Cardiac fibroblast (primary cell): ENCODE data around the gene MARCHF6.
"Not testable (repeated sequence)": the region's sequence is repeated elsewhere in the genome, so short reads cannot be mapped to it uniquely, and the experiment has no call there.

Experiments
- DNase-seq, 2 donors: peaks; one replicate each; pipeline versions ENCODE4 v3.0.0 to v3.0.0-alpha.2; 2010; ENCODE audit warnings: low read depth in 2 of 2
- H3K4me3 ChIP-seq, 2 donors: replicated peaks in 1 of 2; 1 replicate in 1 of 2; 2 replicates in 1 of 2; pipeline ENCODE4 v1.5.1; 2011; ENCODE audit warnings: low read depth in 2 of 2, low read length in 2 of 2, mild to moderate bottlenecking in 2 of 2, moderate library complexity in 1 of 2
- CTCF ChIP-seq: IDR thresholded peaks from one replicate; pipeline ENCODE4 v1.5.1; 2011; ENCODE audit warnings: low read depth, mild to moderate bottlenecking, low read length, inconsistent platforms

MARCHF6 gene

GRCh38 chr5:10364186-10364689, 10.7 kb downstream of the MARCHF6 start:
- no peak for DNase-seq
- no peak overlapping the region for H3K4me3 ChIP-seq
- no peak for TF ChIP-seq CTCF

DNA sequence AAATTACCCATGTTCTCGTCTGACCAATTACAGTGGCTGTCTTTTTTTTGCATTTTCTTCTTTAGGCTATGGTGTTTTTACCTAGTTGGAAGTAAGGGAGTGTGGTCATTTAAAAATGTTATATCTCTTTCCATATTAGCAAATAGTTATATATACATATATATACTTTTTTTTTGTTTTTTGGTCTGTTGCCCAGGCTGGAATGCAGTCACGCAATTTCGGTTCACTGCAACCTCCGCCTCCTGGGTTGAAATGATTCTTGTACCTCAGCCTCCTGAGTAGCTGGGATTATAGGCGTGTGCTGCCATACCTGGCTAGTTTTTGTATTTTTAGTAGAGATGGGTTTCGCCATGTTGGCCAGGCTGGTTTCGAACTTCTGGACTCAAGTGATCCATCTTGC, 12.3 kb downstream of the MARCHF6 start:
- no peak for TF ChIP-seq CTCF
- DNase-seq = no peak
- no peak overlapping the region for H3K4me3 ChIP-seq

GRCh38 chr5:10366310-10367272, 13.1 kb downstream of the MARCHF6 start:
- no peak for TF ChIP-seq CTCF
- H3K4me3 ChIP-seq = no peak overlapping the region
- peak; percentile 63 to 75 for DNase-seq

DNA sequence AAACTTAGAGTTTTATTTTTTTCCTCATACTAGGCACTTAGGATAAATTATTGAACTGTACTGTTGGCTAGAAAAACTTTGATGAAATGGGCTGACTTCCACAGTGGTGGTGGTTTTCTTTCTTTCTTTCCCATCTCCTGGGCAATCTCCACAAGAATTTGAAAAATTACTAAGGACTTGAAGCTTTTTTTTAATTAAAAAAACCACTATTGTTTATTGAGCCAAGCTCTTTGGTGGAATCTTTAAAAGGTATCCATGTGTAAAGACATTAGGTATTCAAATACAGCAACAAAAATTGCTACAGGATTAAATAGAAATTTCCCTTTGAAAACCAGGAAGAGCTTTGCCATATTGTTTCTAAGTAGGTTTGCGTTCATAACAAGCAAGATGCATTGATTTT, 14.1 kb downstream of the MARCHF6 start:
- no peak for DNase-seq
- TF ChIP-seq CTCF = no peak
- H3K4me3 ChIP-seq = no peak overlapping the region

- DNase-seq = no peak
These were observed 17.4 kb downstream of the MARCHF6 start for GRCh38 chr5:10370931-10371330.

DNA sequence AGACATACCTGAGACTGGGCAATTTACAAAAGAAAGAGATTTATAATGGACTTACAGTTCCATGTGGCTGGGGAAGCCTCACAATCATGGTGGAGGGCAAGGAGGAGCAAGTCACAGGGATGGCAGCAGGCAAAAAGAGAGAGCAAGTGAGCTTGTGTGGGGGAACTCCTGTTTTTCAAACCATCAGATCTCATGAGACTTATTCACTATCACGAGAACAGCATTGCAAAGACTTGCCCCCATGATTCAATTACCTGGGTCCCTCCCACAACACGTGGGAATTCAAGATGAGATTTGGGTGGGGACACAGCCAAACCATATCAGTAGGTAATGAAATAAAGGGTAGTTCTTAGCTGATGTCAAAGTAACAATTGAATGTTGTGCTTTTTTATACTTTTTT, 17.9 kb downstream of the MARCHF6 start:
- not testable (repeated sequence) for DNase-seq, H3K4me3 ChIP-seq

More at GRCh38 chr5:10370931-10371330, 17.4 kb downstream of the MARCHF6 start:
- no peak overlapping the region for H3K4me3 ChIP-seq
- no peak for TF ChIP-seq CTCF
